ENCODE results near the gene BCL2.

The BCL2 gene

GRCh38 chr18:63197246-63197869 lies 122.2 kb downstream of the BCL2 start:
- no peak overlapping the region for H3K4me3 ChIP-seq (ENCODE audit: low read depth in 1 of 2, low read length in 2 of 2)
- no peak overlapping the region for H2AFZ ChIP-seq (ENCODE audit: low read depth, low read length)
- H3K36me3 ChIP-seq (ENCODE audit: insufficient read depth, low read length), result peaks cover 10% of the 10 kb centered on the region; the same call in 1 of the 2 replicates
- no peak overlapping the region for H3K9ac ChIP-seq (ENCODE audit: low read depth, low read length)
- peak overlapping the region; percentile 87 for H3K27ac ChIP-seq (ENCODE audit: low read length)
- peaks cover 90% of the 10 kb centered on the region for H3K79me2 ChIP-seq (ENCODE audit: insufficient read depth, low read length)
- H4K20me1 ChIP-seq (ENCODE audit: insufficient read depth, low read length), result peaks cover 21% of the 10 kb centered on the region
- DNase-seq, result no peak
- H3K4me1 ChIP-seq (ENCODE audit: insufficient read depth, low read length), result peaks cover 45% of the 10 kb centered on the region
- no peak for ATAC-seq (ENCODE audit: insufficient read depth, low read depth)
- H3K9me3 ChIP-seq (ENCODE audit: insufficient read depth, low read length, severe bottlenecking), result no peaks in the 10 kb centered on the region
- TF ChIP-seq EZH2 (IDR thresholded peaks at IDR 0.05; ENCODE audit: borderline replicate concordance, low read depth, low read length, severe bottlenecking), result no peak
- TF ChIP-seq, protein P1, sequence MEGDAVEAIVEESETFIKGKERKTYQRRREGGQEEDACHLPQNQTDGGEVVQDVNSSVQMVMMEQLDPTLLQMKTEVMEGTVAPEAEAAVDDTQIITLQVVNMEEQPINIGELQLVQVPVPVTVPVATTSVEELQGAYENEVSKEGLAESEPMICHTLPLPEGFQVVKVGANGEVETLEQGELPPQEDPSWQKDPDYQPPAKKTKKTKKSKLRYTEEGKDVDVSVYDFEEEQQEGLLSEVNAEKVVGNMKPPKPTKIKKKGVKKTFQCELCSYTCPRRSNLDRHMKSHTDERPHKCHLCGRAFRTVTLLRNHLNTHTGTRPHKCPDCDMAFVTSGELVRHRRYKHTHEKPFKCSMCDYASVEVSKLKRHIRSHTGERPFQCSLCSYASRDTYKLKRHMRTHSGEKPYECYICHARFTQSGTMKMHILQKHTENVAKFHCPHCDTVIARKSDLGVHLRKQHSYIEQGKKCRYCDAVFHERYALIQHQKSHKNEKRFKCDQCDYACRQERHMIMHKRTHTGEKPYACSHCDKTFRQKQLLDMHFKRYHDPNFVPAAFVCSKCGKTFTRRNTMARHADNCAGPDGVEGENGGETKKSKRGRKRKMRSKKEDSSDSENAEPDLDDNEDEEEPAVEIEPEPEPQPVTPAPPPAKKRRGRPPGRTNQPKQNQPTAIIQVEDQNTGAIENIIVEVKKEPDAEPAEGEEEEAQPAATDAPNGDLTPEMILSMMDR (IDR thresholded peaks at IDR 0.05; ENCODE audit: borderline replicate concordance, extremely low read depth, low read length, poor library complexity, severe bottlenecking), result no peak
- no peak overlapping the region for H3K4me2 ChIP-seq (ENCODE audit: insufficient read depth, low read length)
- H3K27me3 ChIP-seq (ENCODE audit: insufficient read depth, low read length, poor library complexity), result no peaks in the 10 kb centered on the region

DNA sequence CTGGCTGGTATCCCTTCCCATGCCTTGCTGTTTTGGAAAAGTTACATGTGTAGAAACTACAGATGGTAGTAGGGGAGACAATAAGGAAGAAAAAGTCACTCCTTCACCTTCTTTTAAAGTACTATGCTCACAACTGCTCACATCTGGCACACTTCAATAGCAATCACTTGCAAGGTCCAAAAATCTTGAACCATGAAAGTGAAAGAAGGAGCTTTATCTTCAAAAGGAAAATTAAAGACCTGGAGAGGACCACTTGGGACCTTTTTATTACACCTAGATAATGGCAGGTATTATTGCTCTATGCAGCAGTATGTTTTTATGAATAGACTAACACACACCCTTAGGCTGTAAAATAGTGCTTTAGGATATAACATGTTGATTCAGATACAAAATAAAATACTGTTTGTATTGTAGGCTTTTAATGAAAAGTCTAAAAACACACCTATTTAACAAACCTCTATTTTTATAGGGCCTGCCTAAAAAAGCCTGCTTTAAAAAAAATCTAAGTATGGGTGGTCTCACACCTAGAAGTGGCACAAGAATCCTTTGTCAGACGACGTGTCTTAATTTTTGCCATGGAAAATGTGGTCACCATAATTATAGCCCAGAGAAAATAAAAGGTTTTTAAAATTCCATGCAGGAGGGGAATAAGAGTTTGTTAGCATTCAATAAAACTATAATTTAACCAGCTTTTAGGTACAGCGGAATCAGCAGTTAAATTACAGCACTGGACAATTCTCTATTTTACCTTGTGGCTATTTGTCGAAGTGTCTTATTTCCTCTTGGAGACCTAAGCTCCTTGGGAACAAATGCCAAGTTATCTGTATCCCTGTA lies 124.0 kb downstream of the BCL2 start:
- H3K27ac ChIP-seq (ENCODE audit: low read length), result no peak overlapping the region; the same call in 1 of the 2 replicates
- H3K4me2 ChIP-seq (ENCODE audit: insufficient read depth, low read length), result no peak overlapping the region
- H3K27me3 ChIP-seq (ENCODE audit: insufficient read depth, low read length, poor library complexity), result no peaks in the 10 kb centered on the region
- no peak for DNase-seq
- H3K36me3 ChIP-seq (ENCODE audit: insufficient read depth, low read length), result peaks cover 10% of the 10 kb centered on the region; the same call in 1 of the 2 replicates
- no peak for ATAC-seq (ENCODE audit: insufficient read depth, low read depth)
- no peak overlapping the region for H3K4me3 ChIP-seq (ENCODE audit: low read depth in 1 of 2, low read length in 2 of 2)
- peaks cover 25% of the 10 kb centered on the region for H4K20me1 ChIP-seq (ENCODE audit: insufficient read depth, low read length)
- peaks cover 32% of the 10 kb centered on the region for H3K4me1 ChIP-seq (ENCODE audit: insufficient read depth, low read length)
- peaks cover 86% of the 10 kb centered on the region for H3K79me2 ChIP-seq (ENCODE audit: insufficient read depth, low read length)
- H3K9me3 ChIP-seq (ENCODE audit: insufficient read depth, low read length, severe bottlenecking), result no peaks in the 10 kb centered on the region
- H3K9ac ChIP-seq (ENCODE audit: low read depth, low read length), result no peak overlapping the region
- no peak overlapping the region for H2AFZ ChIP-seq (ENCODE audit: low read depth, low read length)
- TF ChIP-seq EZH2 (IDR thresholded peaks at IDR 0.05; ENCODE audit: borderline replicate concordance, low read depth, low read length, severe bottlenecking), result no peak
- TF ChIP-seq, protein P1 (IDR thresholded peaks at IDR 0.05; ENCODE audit: borderline replicate concordance, extremely low read depth, low read length, poor library complexity, severe bottlenecking), result no peak

DNA sequence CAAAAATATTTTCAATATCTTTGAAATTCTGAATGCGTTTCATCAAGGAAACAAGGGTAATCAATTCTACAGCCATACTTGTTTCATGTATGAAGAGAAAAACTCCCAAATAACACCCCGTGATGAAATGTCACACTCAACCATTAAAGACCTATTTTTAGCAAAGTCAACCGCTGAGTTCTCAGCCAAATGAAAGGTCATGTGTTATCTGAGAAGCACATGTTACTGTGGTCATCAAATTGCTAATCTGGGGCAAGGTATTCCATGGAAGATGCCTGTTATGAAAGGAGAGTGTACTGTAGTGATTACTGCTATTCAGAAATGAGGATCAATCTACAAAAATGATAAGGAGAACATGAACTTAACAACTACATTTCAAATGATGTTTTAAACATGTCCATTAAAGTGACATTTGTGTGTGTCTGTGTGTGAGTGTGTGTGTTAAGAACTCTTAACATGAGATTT lies 126.7 kb downstream of the BCL2 start:
- Histone ChIP-seq H3K27me3 (ENCODE audit: insufficient read depth, low read length, poor library complexity) (no peaks in the 10 kb centered on the region), H3K4me1 (ENCODE audit: insufficient read depth, low read length) (peaks cover 9% of the 10 kb centered on the region), H3K79me2 (ENCODE audit: insufficient read depth, low read length) (peaks cover 93% of the 10 kb centered on the region), H3K4me2 (ENCODE audit: insufficient read depth, low read length) (no peak overlapping the region), H3K9me3 (ENCODE audit: insufficient read depth, low read length, severe bottlenecking) (no peaks in the 10 kb centered on the region), H3K36me3 (ENCODE audit: insufficient read depth, low read length) (0 out of 2 replicates have a peak, but pooled peaks cover 7% of the 10 kb centered on the region), H3K4me3 (ENCODE audit: low read depth in 1 of 2, low read length in 2 of 2) (no peak overlapping the region), H2AFZ (ENCODE audit: low read depth, low read length) (no peak overlapping the region), H3K9ac (ENCODE audit: low read depth, low read length) (no peak overlapping the region), H3K27ac (ENCODE audit: low read length) (peak overlapping the region; percentile 37; the same call in 1 of the 2 replicates), H4K20me1 (ENCODE audit: insufficient read depth, low read length) (peaks cover 8% of the 10 kb centered on the region; the same call in 1 of the 2 replicates)
- DNase-seq (no peak), ATAC-seq (ENCODE audit: insufficient read depth, low read depth) (no peak)
- TF ChIP-seq, protein P1 (IDR thresholded peaks at IDR 0.05; ENCODE audit: borderline replicate concordance, extremely low read depth, low read length, poor library complexity, severe bottlenecking), result no peak
- TF ChIP-seq EZH2 (IDR thresholded peaks at IDR 0.05; ENCODE audit: borderline replicate concordance, low read depth, low read length, severe bottlenecking), result no peak
